GM19468 (cell line): ENCODE measurements around the gene HNRNPAB.
"Not testable (repeated sequence)": the region's sequence is repeated elsewhere in the genome, so short reads cannot be mapped to it uniquely, and the experiment has no call there.

Experiments used
- ATAC-seq: cut with Tn5 transposase; IDR thresholded peaks from one replicate; pipeline ENCODE4 v1.9.1; 2021; ENCODE audit warnings: mild to moderate bottlenecking, moderate library complexity, moderate number of reproducible peaks; ENCODE audit not compliant: unreplicated experiment; ENCODE audit errors: extremely low read depth

The HNRNPAB gene

DNA sequence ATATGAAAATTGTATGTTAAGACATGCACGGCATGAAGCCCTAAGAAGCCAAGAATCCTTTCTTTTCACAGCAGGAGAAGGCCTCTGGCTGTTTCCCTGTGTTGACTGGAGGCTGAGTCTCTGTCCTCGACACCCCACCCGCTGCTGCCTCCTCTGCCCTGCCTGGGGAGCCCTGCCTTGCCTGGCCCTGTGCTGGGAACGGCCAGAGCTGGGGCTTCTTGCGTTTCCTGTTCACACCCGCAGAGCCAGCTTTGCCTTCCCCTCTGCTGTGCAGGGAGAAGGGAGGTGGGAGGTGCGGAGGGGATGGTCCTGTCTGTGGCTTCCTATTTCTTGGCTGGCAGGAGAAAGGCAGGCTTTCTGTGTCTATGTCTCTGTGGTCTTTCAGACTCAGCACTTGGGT lies 10.3 kb upstream of the HNRNPAB start:
- no peak for ATAC-seq

DNA sequence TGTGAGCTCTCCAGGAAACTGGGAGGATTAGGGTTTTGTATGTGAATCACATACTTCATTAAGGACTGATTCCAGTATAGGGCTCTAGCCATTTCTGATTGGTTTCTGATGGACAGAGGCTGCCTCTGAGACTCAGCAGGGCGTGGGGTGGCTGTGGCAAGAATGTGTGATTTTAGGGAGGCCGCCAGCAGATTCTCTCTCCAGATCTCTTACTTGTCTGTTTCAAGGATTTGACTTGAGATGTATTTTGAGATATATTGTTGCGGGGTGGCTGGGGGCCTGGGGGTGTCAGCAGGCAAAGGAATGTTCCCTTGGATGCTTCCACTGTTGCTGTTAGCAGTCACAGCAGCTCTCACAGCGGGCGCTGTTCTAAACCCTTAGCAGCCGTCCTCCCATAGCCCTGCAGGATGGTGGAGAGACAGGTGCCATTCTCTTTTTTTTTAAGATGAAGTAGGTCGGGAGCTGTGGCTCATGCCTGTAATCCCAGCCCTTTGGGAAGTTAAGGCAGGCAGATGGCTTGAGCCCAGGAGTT lies 8.0 kb upstream of the HNRNPAB start:
- ATAC-seq: no peak

DNA sequence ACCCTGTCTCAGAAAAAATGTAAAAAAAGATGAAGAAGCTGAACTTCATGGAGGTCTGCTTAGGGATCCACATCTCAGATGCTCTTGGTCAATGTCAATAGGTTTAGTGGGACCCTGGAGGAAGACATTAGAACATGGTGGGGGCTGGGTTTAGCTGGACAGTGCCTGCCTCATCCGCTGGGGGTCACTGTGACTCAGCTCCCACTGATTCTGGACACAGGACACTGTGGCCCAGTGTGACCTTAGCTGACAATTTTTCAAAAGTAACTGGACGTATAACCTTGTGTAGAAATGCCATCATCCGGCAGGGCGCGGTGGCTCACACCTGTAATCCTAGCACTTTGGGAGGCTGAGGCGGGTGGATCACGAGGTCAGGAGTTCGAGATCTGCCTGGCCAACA lies 7.3 kb upstream of the HNRNPAB start:
- ATAC-seq: no peak

DNA sequence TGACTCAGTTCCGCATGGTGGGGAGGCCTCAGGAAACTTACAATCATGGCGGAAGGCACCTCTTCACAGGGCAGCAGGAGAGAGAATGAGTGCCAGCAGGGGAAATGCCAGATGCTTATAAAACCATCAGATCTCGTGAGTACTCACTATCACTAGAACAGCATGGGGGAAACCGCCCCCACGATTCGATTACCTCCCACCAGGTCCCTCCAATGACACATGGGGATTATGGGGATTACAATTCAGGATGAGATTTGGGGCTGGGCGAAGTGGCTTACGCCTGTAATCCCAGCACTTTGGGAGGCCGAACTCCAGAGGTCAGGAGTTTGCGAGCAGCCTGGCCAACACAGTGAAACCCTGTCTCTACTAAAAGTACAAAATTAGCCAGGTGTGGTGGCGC lies 6.2 kb upstream of the HNRNPAB start:
- ATAC-seq: not testable (repeated sequence)

DNA sequence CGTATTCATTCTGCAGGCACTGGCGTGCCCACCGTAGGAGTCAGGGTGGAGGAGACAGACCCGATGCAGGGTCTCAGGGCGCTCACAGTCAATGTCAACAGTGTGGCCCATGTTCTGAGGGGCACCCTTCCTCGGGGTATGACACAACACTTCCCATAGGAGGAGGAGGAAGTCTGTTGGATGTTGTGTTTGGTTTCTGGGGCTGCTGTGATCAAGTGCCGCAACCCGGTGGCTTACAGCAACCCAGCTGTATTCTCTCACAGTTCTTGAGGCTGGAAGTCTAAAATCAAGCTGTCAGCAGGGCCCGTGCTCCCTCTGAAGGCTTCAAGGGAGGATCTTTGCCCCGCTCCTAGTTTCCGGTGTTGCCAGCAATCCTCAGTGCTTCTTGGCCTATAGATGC lies 5.6 kb upstream of the HNRNPAB start:
- ATAC-seq: no peak

DNA sequence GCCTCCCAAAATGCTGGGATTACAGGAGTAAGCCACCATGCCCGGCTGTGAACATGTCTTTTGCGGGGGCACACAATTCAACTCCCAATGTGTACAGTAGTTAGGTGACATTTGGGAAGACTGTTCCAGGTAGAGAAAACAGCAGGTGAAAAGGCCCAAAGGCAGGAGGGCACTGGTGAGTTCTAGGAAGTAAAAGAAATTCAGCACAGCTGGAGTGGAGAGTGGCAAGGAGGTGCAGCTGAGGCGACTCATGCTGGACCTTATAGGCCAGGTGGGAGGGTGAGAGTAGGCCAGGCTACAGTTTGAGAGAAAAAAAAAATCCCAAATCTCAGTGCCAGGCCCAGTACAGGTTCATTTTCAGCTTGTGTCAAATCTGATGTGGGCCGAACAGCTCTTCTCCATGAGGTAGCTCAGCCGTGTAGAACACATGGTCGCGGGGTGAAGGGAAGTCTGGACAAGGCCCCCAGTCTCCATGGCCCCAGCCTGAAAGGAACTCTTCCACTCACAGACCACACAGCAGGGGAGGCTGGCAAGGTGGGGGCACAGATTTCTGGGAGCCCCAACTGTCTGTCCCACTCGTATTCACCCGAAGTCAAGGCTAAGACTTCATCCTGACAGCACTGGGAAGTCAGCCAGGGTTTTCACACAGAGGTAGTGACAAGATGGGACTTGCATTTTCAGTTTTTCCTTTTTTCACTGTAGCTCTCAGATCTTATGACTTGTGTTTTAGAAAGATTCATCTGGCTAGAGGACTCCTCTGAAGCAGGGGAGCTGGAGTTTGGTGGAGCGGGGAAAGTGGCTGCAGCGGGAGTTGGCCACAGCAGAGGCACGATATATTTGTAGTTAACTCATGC lies 4.5 kb upstream of the HNRNPAB start:
- ATAC-seq: no peak

DNA sequence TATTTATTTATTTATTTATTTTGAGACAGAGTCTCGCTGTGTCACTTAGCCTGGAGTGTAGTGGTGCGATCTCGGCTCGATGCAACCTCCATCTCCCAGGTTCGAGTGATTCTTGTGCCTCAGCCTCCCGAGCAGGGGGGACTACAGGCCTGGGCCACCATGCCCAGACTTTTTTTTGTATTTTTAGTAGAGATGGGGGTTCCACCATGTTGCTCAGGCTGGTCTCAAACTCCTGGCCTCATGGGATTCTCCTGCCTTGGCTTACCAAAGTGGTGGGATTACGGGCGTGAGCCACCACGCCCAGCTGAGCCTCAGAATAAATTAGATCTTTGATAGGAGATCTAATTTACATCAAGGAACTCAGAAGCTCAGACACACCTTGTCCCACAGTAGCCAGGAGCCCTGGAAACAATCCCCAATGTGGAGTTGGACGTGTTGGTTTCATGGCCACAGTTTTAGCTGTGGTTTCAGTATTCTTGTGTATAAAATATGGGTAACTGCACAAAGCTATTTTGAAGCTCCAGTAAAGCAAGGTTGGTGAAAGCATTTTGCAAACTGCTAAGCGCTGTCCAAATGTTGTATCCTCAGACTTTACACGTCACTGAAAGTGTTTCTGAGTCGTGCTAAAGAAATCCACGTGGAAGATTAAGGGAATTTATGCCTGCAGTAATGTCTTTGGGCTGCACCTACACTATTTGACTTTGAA lies 3.0 kb upstream of the HNRNPAB start:
- no peak for ATAC-seq

DNA sequence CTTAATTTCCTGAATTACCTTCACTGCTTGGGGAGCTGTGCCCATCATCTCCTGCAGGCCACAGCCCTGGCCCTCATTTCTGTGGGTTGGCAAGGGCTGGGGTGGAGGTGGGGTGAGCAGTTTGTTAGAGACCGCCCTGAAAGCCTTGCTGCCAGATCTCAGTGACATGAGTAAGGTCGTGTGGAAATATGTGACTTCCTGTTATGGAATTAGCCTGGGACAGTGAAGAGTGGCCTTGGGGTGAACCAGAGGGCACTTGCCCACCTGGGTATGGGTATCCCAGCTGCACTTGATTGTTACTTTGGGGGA lies 2.5 kb upstream of the HNRNPAB start:
- no peak for ATAC-seq

DNA sequence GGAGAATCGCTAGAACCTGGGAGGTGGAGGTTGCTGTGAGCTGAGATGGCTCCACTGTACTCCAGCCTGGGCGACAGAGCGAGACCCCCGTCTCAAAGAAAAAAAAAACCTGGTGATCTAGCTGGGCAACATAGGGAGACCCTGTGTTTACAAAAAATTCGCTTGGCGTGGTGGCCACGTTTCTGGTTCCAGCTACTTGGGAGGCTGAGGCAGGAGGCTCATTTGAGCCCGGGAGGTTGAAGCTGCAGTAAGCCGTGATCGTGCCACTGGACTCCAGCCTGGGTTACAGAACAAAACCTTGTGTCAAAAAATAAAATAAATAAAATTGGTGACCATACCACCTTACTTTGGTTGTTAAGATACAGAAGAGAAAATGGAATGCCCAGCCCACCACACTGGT lies 1.8 kb upstream of the HNRNPAB start:
- no peak for ATAC-seq

DNA sequence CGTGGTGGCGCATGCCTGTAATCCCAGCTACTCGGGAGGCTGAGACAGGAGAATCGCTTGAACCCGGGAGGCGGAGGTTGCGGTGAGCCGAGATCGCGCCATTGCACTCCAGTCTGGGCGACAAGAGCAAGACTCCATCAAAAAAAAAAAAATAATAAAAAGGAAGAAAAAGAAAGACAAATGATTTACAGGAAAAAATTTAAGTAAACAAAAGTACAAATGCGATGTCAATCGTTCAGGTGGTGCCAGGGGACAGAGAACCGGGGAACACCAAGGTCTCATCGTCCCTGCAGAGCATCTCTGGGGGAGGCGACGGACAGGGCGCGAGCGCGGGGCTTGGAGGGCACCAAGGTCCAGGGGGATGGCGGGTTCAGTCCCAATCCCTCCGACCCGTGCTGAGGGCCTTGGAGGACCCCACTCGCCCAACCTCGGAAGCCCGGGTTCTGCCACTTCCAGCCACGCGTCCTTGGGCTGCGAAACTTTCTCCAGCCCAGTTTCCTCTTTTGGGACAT lies 607 bp upstream of the HNRNPAB start:
- ATAC-seq: no peak

DNA sequence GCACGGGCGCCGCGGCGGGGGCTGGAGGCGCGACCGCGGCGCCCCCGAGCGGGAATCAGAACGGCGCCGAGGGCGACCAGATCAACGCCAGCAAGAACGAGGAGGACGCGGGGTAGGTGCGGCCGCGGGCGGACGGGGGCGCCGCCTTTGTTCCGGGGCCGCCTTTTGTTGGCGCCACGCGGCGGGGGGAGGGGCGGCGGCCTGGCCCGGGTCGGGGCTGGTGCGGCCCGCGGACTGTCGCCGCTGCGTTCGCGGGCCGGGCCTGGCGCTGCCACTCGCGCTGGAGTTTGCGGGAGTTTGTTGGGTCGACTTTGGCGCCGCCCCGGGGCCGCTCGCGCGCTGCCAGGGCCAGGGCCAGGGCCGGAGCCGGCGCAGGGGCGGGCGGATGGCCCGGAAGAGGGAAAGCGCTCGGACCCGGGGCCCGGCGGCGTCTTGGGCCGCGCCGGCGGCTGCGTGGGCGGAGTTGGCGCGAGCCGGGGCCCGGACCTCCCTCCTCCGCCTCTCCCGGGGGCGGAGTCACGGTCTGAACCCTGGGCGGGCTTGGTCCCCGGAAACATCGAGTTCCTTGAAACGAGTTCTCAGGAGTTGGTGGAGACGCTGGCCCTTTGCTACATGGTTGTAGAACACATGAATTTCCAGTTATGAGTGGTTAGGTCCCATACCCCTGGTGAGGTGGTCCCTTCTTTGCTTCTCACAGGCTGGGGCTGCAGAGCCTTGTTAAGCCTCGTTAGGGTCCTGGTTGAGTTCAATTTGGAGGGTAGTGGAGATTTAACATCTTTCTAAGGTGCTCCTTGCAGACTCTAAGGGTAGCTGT lies 809 bp downstream of the HNRNPAB start:
- peak; percentile 34 for ATAC-seq

DNA sequence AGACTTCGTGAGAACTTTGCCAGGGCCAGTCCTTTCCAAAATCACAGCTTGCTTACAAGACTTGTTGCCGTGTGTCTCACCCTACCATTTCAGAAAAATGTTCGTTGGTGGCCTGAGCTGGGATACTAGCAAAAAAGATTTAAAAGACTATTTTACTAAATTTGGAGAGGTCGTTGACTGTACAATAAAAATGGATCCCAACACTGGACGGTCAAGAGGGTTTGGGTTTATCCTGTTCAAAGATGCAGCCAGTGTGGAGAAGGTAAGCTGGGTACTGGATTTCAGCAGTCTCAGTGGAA lies 1.4 kb downstream of the HNRNPAB start:
- no peak for ATAC-seq

DNA sequence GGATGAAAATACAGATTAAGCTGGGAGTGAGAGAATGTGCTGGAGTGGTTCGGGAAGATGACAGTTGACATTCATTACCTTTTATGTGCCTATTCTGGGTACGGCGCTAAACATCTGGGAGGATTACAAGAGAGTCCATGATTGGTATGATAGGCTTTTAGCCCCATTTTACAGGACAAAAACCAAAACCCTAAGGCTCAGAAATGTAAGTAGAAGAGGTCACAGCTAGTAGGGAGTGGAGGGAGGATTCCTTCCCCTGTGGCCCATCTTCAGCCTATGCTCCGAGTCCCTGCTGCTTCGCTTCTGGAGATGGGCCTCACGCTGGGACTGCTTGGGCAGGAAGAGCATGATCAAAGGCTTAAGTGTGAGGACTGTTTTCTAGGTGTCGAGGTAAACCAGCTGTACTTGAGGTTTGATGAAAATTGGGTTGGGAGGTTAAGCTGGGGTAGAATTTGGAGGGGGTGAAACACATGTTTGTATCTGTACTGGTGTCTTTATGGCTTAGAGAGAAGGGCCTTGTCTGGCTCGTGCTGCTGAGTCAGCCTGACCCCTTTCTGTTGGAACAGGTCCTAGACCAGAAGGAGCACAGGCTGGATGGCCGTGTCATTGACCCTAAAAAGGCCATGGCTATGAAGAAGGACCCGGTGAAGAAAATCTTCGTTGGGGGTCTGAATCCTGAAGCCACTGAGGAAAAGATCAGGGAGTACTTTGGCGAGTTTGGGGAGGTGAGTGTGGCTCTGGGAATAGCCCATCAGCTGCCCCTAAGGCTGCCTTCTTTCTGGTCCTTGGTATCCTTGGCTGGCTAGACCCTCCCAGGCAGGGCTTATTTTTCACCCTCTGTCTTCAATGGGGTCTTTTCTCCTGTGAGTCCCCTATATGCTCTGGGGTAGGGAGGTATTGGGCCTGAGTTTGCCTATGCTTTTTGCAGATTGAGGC lies 2.1 kb downstream of the HNRNPAB start:
- ATAC-seq: no peak

DNA sequence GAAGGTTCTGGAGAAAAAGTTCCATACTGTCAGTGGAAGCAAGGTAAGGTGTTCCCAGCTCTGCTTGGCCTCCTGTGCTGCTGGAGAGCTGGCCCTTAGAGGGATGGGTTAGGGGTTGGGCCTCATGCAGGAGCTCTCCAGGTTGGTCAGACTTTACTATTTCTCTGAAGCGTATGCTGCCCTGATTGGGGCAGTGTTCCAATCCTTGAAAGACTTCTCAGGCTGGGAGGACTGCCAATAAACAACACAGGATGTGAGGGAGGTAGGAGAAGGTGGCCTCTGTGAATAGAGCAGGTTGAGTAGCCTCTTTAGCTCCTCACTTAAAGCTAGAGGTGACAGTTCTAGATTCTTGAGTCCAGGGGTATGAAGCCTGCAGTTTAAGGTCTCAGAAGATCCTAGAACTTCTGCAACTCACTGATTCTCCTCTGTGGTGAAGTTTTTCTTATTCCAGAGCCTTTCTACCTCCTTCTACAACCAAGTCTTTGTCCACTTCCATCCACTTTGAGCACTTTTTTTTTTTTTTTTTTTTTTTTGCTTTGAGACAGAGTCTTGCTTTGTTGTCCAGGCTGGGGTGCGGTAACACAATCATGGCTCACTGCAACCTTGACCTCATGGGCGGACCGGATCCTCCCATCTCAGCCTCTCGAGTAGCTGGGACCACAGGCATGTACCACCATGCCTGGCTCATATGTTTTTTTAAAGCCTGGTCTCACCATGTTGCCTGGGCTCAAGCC lies 3.0 kb downstream of the HNRNPAB start:
- no peak for ATAC-seq

DNA sequence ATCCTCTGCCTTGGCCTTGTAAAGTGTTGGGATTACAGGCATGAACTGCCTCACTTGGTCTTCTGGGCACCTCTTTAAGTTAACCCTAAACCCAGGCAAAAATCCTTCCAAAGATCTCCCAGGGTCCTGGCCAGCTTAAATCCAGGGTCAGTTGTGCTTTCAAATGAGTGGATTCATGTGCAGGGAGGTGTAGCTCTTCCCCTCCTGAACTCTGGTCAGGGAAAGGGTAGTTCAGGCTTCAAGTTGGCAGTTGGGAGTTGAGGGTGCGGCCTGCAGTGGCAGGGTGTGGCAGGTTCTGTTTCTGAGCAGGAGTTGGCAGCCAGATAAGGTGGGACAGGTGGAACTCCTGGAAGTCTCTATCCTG lies 3.6 kb downstream of the HNRNPAB start:
- no peak for ATAC-seq

DNA sequence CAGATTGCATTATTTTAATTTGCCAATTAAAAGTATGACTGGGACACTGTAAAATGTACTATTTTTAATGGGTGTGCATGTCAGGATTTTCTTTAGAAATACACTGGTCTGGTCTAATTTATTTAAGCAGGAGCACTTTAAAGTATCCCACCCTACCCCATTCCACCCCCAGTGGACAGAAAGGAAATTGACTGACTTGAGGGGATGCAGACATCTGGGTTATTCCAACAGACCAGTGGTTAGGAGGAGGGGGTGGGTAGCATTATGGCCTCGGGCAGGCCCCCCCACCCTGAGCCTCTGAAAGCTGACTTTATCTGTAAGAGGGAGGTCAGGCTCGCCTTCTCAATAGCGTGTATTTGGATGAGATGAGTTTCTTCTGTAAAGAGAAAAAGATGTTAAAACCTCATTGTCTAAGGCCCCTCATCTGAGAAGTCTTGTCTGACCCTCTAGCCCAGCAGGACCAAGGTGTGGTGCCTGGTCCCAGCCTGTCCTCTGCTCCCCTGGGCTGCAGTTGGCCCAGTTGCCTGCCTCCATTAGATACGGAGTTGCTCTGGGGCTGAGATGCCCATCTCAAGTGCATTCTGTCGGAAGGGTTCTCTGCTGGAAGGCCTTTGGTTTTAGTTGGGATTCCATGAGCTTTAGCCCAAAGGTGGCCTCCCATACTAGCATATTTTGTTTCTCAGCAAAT lies 4.4 kb downstream of the HNRNPAB start:
- ATAC-seq: no peak

DNA sequence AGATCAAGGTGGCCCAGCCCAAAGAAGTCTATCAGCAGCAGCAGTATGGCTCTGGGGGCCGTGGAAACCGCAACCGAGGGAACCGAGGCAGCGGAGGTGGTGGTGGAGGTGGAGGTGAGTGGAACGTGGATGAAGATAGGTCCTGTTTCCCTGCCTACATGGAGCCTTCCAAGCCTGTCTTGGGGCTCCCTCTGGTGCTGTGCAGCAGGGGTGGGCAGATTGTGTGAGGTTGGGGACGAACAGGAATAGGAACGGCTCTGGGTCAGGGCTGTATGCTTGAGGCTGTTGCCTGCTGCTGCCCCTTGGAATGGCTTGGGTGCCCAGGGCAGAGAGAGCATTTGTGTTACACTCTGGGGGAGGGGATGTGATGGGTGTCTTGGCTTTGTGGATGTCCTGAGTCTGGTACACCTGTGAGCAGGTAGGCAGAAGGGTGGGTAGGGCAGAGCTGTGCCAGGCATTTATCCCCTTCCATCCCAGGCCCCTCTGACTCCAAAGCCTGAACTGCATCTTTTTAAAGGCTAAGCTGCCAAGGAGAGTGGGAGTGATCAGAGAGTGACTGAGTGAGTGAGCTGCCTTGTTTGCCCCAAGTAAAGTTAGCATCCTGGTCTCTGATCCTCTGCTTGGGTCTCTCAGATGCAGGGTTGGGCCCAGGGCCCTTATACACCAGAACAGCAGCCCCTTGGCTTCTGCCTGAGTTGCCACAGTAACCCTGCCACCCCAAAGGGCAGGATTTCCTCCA lies 5.2 kb downstream of the HNRNPAB start:
- no peak for ATAC-seq

DNA sequence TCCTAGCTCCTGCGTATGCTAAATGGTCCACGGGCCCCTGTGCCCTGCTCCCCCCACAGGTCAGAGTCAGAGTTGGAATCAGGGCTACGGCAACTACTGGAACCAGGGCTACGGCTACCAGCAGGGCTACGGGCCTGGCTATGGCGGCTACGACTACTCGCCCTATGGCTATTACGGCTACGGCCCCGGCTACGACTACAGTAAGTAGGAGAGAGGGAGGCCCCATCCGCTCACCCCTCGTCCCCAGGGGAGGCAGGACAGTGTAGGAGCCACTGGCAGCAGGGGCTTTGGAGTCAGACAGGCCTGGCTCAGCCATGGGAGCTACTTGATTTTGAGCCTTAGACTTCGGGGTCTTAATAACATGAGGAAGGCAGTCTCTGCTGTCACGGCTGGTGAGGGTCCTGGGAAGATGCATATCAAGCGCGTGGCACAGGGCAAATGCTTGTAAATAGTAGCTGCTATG lies 5.8 kb downstream of the HNRNPAB start:
- ATAC-seq: no peak
